Suppressor macrophage (primary cell): ENCODE data around the gene PTPN12.
"Not testable (repeated sequence)": the region's sequence is repeated elsewhere in the genome, so short reads cannot be mapped to it uniquely, and the experiment has no call there.

ENCODE experiments used
- DNase-seq, 4 experiments: peaks; one replicate each; pipeline ENCODE4 v3.0.0-alpha.2; 2020 to 2022

Gene PTPN12

DNA sequence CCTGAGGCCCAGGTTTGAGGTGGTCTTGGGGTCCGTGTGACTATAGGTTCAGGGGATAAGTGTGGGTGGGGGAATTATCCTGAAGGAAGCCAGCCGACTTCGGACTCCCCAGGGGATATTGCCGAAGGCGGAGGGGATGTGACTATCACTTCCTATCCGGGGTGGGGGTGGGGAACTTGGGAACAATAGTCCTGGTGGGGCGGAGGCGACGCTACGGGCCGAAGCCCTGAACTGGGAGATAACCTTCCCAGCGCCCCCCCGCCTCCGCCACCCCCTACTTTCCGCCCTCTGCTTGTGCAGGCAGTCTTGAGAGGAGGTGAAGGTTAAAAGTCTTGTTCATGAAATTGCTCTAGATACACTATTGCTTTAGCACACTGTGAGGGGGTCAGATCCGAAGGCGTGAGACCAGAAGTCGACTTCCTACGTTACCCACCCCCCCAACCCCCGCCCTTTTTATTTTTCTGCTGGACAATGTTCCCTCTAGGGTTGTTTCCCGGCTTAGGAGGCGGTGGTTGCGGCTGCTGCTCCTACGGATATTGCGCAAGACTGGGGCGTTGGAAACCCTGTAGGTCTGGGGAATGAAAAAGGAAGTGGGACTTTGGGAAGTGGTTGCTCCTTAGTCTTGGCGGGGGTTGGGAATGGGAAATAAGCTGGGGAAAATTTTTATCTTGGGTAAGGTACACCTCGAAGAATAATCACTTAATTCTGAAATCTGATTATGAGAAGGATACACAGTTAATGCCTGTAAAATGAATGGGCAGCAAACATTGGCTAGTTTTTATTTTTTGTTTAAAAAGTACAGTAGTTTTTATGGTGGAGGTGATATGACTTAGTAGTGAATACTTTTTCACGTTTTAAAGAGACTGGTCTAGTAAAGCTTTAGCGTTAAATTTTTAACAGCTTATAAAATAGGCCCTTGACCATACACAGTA lies 1.5 kb downstream of the PTPN12 start:
- DNase-seq = peak; percentile 81 to 95 (median 90)

DNA sequence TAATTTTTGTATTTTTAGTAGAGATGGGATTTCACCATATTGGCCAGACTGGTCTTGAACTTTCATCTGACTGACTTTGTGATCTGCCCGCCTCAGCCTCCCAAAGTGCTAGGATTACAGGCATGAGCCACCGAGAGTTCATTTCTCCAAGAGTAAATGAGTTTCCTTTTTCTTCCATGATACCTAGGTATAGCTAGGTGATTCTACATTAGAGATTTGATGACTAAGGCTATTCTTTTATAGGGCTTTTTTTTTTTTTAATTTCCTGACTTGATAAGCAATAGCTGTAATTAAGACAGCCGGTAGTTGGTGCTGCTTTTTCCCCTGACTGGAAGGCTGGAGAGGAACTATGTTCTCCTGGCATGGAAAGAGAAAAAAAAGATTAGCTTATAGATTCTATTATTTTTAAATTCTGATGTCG lies 3.3 kb downstream of the PTPN12 start:
- DNase-seq = peak in 1 of 4 experiments; percentile 23

DNA sequence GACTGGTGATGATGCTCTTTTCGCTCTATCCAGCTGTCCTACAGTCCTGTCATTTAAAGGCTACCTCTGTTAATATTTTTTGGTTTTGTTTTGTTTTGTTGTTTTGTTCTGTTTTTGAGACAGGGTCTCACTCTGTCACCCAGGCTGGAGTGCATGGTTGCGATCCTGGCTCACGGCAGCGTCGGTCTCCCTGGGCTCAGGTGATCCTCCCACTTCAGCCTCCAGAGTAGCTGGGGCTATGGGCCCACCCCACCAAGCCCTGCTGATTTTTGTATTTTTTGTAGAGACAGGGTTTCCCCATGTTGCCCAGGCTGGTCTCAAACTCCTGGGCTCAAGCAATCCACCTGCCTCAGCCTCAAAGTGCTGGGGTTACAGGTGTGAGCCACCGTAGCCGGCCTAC lies 3.9 kb downstream of the PTPN12 start:
- DNase-seq = not testable (repeated sequence)

DNA sequence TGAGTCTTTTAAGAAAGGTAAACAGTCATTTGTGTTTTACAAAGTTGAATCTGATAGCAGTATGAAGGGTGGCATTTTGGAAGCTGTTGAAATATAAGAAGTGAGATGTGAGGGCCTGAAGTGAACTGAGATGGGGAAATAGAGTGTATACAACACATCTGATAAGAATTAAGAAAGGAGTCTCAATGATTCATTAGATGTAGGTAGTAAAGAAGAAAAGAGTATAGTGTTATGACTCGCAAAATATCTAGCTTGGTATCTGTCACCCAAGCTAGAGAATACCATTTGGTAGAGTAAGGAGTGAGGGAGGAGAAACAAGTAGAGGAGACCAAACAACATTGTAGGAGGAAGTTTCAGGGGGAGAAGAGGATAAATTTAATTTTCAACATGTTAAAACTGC lies 5.3 kb downstream of the PTPN12 start:
- DNase-seq = peak in 2 of 4 experiments; percentile 38 to 45

DNA sequence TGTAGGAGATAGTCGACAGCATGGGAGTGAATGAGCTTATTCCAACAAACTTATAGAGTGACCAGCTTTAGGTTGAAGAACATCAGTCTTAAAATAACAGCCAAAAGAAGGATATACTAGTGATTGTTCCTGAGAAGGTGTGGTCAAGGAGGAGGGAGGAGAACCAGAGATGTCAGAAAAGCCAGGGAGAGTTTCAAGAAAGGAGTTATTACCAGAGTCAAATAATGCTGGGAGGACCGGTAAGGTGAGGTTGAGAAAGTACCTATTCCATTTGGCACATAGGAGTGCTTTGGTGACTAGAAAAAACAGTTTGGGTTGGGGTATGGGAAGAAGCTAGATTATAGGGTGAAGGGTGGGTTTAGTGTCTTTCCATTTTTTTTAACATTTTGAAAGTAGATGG lies 5.8 kb downstream of the PTPN12 start:
- no peak for DNase-seq

DNA sequence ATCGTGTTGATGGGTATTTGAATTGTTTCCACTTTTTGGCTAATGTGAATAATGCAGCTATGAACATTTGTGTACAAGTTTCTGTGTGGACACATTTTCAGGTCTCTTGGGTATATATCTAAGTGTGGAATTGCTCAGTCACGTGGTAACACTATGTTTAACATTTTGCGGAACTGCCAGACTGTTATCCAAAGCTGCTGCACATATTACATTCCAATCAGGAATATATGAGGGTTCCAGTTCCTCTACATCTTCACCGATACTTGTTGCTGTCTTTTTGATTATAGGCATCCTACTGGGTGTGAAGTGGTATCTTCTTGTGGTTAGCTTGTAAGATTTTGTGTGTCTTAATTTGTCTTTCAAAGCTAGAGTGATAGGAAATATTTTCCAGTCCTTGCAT lies 6.8 kb downstream of the PTPN12 start:
- no peak for DNase-seq

DNA sequence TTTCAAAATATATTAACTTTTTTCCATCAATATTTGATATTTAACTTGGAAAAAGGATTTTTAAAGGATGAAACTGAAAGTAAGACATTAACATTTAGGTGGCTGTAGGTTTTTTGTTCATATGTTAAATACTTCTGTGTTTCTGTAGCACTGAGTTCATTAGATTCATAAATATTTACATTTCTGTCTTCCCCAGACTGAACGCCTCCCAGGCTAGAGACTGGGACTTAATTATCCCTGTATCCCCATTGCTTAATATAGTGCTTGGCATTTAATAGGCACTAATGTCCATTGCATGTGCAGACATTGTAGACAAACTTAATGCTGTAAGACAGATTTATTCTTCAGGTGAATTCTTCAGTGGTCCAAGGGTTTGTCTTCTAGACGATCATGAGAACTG lies 7.4 kb downstream of the PTPN12 start:
- DNase-seq = no peak

DNA sequence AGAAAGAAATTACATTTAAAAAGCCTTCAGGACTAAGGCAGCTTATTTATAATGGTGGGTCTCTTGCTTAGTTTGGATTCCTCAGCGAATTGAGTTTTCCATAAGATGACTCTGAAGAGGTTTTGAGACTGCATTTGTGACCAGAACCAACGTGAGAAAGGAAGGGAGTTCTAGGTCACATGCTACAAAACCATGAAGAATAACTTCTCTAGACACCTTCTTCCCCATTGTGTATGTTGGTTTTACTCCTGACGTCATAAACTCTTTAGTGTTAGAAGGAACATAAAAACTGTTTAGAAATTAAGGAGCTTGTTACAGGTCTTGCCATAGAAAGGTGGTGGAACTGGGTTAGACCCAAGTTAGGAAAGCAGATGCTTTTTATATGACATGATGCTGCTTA lies 11.1 kb downstream of the PTPN12 start:
- peak; percentile 44 to 85 (median 70) for DNase-seq

DNA sequence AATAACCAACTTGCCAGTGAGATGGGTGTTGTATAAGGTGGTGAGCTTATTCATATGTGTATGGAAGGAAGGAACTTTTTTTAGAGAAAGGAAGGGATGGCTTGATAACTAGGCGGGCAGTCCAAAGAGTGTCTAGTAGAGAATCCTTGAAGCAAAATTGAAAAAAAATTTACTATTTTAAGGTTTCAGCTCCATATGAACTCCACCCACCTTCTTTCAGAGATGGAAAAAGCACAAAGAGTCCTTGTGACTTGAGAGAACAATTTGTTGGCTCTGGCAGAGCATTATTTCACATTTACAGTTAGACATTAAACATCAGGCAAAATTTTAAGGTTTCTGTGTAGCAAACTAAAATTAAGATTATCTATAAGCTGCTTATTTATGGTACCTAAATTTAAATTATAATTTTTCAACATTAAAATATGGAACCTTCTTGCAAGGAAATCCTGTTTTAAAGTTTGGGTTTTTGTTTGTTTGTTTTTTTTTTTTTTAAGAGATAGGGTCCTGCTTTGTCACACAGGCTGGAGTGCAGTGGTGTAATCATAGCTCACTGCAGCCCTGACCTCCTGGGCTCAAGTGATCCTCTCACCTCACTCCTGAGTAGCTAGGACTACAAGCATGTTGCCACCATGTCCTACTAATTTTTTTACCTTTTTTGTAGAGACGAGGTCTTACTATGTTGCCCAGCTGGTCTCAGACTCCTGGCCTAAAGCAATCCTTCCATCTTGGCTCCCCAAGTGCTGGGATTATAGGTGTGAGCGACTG lies 12.2 kb downstream of the PTPN12 start:
- DNase-seq = no peak

DNA sequence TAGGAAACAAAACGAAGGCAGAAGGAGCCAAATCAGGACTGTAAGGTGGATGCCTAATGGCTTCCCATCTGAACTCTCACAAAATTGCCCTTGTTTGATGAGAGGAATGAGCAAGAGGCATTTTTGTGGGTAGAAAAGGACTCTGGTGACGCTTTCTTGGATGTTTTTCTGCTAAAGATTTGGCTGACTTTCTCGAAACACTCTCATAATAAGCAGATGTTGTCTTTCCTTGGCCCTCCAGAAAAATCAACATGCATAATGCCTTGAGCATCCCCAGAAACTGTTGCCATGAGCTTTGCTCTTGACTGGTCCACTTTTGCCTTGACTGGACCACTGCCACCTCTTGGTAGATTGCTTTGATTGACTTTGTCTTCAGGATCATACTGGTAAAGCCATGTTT lies 13.5 kb downstream of the PTPN12 start:
- DNase-seq = no peak

DNA sequence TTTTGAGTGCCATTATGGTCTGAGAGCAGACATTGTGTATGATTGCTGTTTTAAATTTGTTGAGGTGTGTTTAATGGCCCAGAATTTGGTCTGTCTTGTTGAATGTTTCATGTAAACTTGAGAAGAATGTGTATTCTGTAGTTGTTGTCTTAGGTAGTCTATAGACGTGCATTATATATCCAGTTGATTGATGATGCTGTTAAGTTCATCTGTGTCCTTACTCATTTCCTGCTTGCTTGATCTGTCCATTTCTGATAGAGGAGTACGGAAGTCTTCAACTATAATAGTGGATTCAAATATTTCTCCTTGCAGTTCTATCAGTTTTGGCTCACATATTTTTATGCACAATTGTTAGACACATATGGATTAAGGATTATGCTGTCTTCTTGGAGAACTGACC lies 16.0 kb downstream of the PTPN12 start:
- DNase-seq = no peak

DNA sequence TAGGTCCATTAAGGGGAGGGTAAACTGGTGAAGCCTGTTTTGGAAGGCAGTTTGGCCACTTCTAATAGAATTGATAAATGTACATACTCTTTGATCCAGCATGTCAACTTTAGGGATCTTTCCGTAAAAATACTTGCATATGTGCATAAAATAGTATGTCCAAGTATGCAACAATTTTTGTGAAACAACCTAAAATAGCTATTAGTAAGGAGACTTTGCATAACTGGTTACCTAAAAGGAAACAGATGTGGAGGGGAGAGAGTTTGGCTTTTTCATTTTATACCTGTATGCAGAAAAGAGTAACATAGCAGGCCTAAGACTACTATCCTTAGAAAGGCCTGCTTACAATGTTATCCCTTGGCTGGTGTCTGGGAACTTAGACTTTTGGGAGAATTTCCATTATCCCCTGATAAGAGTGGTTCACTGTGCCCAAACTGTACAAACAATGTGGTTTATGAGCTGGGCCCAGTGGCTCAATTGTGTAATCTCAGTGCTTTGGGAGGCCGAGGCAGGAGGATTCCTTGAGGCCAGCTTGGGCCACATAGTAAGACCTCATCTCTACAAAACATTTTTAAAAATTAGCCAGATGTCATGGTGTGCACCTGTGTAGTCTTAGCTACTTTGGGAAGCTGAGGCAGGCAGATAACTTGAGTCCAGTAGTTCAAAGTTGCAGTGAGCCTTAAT lies 21.3 kb downstream of the PTPN12 start:
- DNase-seq = no peak

DNA sequence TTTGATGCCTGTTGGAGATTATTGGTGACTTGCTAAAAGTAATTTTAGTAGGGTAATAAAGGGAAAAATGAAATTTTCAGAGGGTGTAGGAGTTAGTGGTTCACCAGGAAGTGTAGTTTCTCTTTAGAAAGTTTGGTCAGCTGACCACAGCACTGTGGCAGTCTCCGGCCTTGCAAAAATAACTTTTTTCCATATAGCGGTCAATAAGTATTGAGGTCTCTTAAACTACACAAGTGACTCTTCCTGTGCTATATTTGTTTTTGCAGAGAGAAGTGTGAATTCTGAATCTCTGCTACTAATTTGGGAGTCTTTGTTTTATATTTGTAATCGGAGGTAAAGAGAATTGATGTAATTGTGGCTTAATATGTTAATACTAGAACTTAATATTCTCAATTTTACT lies 24.3 kb downstream of the PTPN12 start:
- peak; percentile 33 to 60 (median 51) for DNase-seq

DNA sequence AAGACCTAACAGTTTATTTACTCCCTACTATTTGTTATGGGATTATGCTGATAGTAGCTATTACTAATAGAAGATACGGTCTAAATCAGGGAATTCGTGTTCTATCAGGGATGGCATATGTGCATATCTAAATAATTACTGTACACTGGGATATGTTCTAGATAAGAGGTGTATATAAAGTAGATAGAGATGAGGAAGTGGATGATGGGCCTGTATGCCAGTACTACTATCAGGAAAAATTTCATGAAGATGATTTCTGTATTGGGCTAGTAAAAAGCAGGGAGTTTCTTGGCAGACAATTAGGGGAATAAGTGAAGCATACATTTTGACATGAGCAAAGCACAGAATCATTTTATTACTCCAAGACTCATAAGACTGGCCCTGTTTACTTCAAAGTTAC lies 26.2 kb downstream of the PTPN12 start:
- no peak for DNase-seq

DNA sequence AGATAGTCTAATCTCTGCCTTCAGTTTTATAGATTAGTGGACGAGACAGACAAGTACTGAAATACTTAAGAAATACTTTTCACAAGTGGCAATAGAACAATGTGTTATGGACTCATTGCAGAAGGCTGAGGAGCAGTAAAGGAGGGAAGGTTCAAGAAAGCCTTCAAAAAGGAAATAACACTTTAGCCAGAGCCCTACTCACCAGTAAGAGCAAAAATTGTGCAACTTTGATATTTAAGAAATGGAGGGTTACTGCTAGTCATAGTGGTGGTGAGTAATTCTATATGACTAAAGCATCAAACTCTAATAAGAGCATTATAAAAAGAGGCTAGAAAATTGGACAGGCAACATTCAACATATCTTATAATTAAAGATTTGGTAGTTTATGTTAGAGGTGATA lies 28.8 kb downstream of the PTPN12 start:
- DNase-seq = peak; percentile 30 to 84 (median 61)

DNA sequence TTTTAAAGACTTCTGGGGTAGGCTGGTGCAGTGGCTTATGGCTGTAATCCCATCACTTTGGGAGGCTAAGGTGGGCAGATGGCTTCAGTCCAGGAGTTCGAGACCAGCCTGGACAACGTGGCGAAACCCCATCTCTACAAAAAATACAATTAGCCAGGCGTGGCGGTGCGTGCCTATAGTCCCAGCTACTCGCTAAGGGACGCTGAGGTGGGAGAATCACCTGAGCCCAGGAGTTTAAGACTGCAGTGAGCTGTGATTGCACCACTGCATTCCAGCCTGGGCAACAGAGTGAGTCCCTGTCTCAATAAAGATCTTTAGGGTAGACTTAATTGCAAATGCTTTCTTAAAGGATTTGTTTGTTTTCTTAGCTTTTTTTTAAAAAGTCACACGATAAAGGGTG lies 29.3 kb downstream of the PTPN12 start:
- no peak for DNase-seq

DNA sequence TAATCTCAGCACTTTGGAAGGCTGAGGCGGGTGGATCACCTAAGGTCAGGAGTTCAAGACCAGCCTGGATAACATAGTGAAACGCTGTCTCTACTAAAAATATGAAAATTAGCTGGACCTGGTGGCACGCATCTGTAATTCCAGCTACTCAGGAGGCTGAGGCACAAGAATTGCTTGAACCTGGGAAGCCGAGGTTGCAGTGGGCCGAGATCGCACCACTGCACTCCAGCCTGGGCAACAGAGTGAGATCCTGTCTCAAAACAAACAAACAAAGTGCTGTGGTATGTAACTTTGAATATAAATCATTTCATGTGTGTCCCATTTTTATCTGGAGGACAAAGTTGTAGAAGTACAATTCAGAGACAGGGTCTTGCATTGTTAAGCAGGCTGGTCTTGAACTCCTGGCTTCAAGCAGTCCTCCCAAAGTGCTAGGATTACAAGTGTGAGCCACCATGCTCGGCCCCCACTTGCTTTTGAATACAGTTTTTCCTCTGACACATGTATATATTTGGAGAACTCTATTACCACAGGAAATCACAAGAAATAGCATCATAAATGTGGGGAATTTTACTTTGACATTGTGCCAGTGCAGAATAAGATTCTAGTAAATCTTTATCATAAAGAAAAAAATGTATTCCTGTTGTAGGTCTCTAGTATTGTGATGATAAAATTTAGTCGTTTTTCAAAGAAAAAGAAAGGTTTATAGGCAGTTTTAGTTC lies 32.6 kb downstream of the PTPN12 start:
- peak; percentile 53 to 77 (median 70) for DNase-seq

DNA sequence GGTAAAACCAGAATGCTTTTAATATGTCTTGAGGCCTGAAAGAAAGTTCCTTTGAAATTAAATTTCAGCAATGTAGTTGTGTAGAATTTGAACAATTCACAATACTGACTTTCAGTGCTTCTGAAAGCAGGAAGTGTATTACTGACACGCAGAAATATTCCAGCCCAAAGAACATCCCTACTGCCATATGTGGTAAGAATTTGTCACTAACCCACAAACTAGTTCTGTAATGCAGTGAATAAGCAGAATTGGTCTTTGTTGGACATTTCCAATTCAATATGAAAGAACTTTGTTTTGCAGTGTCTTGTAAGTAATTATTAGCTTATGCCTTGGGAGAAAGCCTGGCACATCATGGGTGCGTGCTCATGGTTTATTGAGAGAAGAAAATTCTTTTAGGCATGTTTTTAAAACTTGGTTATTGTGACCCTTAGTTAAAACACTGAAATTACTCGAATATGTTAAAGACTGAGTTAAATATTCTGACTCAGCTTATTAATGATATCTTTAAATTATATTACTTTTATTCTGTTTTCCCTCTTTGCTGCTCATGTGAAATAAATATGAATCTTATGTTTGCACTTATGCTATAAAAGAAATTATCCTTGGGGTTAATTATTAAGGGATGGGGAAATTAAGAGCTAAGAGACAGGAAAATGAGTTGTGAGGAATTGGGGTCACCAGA lies 33.4 kb downstream of the PTPN12 start:
- peak; percentile 63 to 92 (median 80) for DNase-seq

DNA sequence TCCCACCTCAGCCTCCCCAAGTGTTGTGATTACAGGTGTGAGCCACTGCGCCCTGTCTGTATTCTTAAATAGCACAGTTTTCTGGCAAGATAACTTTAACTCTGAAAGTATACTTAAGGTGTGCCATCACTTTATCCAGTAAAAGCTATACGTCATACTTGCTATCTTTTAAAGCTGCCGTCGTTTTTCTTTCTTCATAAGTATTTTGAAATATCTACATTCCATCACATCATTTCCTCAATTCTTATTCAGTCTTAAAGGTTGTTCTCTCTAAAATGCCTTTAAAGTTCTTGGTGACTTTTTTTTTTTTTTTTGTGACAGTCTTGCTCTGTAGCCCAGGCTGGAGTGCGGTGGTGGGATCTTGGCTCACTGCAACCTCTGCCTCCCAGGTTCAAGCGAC lies 34.7 kb downstream of the PTPN12 start:
- peak in 3 of 4 experiments; percentile 12 to 73 (median 73) for DNase-seq

DNA sequence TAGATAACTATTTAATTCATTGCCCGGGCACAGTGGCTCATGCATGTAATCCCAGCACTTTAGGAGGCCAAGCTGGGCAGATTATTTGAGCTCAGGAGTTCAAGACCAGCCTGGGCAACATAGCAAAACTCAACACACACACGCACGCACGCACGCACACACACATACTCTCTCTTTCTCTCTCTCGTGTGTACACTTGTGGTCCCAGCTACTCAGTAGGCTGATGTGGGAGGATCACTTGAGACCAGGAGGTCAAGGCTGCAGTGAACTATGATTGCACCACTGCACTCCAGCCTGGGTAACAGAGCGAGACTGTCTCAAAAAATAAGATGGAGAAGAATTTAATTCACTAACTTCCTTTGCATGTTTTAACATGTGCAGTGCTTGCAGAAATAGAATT lies 38.1 kb downstream of the PTPN12 start:
- peak in 3 of 4 experiments; percentile 12 to 28 (median 19) for DNase-seq

DNA sequence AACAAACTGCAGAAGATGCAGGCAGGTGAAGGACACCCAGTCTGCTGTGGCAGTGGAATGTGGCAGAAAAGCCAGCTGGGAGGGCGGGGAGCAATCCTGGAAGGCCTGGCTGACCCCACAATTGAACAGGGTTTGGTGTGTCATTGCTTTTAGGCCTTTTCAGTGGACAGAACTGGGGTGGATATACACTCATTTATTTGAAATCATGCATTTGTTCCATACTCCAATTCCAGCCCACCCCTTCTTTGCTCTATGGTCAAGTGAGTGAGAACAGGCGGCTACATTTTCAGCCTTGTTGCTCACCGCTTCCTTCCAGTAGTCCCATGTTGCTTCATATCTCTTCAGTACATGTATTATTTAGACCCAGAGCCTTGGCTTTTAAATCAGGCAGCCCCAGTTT lies 39.8 kb downstream of the PTPN12 start:
- DNase-seq = no peak

DNA sequence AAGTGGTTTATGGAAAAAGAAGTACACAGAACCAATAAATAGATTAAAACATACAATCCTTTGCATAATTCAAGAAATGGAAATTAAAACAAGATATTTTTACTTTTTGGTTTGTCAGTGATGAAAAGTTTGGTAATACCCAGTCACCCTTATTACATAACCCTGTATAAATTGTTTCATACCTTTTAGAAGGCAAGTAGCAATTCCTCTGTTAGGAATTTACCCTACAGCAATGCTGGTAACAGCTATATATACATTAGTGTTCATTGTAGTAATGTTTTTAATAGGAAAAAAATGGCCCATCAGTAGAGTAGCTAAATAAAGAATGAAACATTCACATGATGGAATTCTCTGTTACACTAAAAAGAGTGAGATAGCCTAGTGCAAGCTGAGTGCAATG lies 42.7 kb downstream of the PTPN12 start:
- peak in 2 of 4 experiments; percentile 14 to 22 for DNase-seq
